ENCODE data around the gene SMOC2.

DNA sequence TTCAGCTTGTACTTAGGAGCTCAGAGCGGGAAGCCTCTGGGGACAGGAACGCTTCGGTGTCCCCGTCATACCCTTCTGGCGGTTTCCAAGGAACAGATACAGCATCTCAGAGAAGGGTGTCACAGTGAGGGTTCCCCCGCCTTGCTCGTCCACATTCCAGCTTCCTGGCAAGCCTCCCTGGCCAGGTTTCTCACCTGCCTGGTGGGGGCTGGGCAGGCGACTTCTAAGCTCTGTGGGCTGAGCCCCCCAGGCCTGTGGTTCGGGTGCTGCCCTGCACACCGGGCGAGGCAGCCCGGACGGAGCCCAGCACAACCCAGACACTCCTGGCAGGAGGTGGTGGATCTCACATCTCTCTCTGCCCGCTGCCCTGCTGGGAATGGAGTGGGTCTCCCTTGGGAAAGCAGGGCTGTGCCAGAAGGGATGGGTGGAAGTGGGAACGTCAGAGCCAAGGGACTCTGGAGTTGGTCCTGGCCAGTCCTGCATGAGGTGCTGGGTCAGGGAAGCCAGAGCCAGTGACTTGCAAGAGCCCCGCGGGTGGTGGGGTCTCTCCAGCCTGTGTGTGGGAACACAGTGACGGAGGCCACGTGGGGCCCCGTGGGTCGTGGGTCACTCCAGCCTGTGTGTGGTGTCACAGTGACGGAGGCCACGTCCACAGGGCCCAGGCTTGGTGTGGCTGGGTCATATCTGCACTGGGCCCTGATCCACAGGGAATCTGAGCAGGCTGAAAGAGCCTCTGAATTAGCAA, 47.7 kb upstream of the SMOC2 start:
- TF ChIP-seq RAD21 (IDR thresholded peaks at IDR 0.05; ENCODE audit: low read length) = no peak
- TF ChIP-seq POLR2A (IDR thresholded peaks at IDR 0.05; ENCODE audit: low read depth, low read length) = no peak
- no peak for TF ChIP-seq MAFK (IDR thresholded peaks at IDR 0.05; ENCODE audit: low read depth, low read length)
- TF ChIP-seq, protein P1, sequence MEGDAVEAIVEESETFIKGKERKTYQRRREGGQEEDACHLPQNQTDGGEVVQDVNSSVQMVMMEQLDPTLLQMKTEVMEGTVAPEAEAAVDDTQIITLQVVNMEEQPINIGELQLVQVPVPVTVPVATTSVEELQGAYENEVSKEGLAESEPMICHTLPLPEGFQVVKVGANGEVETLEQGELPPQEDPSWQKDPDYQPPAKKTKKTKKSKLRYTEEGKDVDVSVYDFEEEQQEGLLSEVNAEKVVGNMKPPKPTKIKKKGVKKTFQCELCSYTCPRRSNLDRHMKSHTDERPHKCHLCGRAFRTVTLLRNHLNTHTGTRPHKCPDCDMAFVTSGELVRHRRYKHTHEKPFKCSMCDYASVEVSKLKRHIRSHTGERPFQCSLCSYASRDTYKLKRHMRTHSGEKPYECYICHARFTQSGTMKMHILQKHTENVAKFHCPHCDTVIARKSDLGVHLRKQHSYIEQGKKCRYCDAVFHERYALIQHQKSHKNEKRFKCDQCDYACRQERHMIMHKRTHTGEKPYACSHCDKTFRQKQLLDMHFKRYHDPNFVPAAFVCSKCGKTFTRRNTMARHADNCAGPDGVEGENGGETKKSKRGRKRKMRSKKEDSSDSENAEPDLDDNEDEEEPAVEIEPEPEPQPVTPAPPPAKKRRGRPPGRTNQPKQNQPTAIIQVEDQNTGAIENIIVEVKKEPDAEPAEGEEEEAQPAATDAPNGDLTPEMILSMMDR (conservative IDR thresholded peaks at IDR 0.05; ENCODE audit: low read depth, low read length) = no peak
- no peak for TF ChIP-seq SMC3 (IDR thresholded peaks at IDR 0.05; ENCODE audit: low read depth, low read length)
- TF ChIP-seq, protein P2, sequence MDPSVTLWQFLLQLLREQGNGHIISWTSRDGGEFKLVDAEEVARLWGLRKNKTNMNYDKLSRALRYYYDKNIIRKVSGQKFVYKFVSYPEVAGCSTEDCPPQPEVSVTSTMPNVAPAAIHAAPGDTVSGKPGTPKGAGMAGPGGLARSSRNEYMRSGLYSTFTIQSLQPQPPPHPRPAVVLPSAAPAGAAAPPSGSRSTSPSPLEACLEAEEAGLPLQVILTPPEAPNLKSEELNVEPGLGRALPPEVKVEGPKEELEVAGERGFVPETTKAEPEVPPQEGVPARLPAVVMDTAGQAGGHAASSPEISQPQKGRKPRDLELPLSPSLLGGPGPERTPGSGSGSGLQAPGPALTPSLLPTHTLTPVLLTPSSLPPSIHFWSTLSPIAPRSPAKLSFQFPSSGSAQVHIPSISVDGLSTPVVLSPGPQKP (IDR thresholded peaks at IDR 0.05; ENCODE audit: borderline replicate concordance, low read depth, low read length) = no peak
- TF ChIP-seq CEBPB (IDR thresholded peaks at IDR 0.05; ENCODE audit: low read depth, low read length) = no peak
- no peak for TF ChIP-seq BHLHE40 (IDR thresholded peaks at IDR 0.05; ENCODE audit: low read depth, low read length)
- no peak for TF ChIP-seq CHD1 (IDR thresholded peaks at IDR 0.05; ENCODE audit: low read depth, low read length)
- no peak for TF ChIP-seq MXI1 (IDR thresholded peaks at IDR 0.05; ENCODE audit: borderline replicate concordance, low read depth, low read length)
- no peak for TF ChIP-seq RFX5 (IDR thresholded peaks at IDR 0.05; ENCODE audit: low read depth, low read length)

All from IMR-90 (cell line).